HepG2 (cell line): ENCODE data around the gene STIM1.

Experiments
- CHD2 ChIP-seq: IDR thresholded peaks from 2 replicates; pipeline ENCODE4 v1.6.1; 2011; ENCODE audit warnings: low read depth, low read length, improper control_type of control experiment
- EEA1 ChIP-seq: sonication (generic); formaldehyde crosslinking; IDR thresholded peaks from 2 replicates; pipeline ENCODE4 v1.5.1; 2020; ENCODE audit warnings: mild to moderate bottlenecking, missing genetic modification reagents, borderline replicate concordance
- FOXK2 ChIP-seq: fragments of 450-650 bp; IDR thresholded peaks from 2 replicates; pipeline ENCODE4 v1.6.1; 2016
- HNRNPH1 ChIP-seq: fragments of 200-400 bp; formaldehyde crosslinking; optimal IDR thresholded peaks from 2 replicates; pipeline ENCODE3; 2017; ENCODE audit warnings: mild to moderate bottlenecking, low read depth, low read length
- PCBP1 ChIP-seq: fragments of 200-400 bp; formaldehyde crosslinking; IDR thresholded peaks from 2 replicates; pipeline ENCODE4 v1.6.1; 2017; ENCODE audit warnings: mild to moderate bottlenecking, low read depth, low read length, borderline replicate concordance
- RBM39 ChIP-seq: fragments of 200-400 bp; formaldehyde crosslinking; IDR thresholded peaks from one replicate; pipeline ENCODE4 v1.6.1; 2018; ENCODE audit warnings: antibody characterized with exemption, mild to moderate bottlenecking, low read depth, low read length; ENCODE audit not compliant: poor library complexity, severe bottlenecking
- SRF ChIP-seq: IDR thresholded peaks from 2 replicates; pipeline ENCODE4 v1.6.1; 2011; ENCODE audit warnings: mild to moderate bottlenecking, low read depth, low read length, moderate library complexity
- WIZ ChIP-seq: sonication (generic); formaldehyde crosslinking; IDR thresholded peaks from 2 replicates; pipeline ENCODE4 v1.5.1; 2020; ENCODE audit warnings: mild to moderate bottlenecking, missing genetic modification reagents
- ZFP41 ChIP-seq: sonication (generic); formaldehyde crosslinking; IDR thresholded peaks from 2 replicates; pipeline ENCODE4 v1.4.0; 2020; ENCODE audit warnings: mild to moderate bottlenecking, missing genetic modification reagents, borderline replicate concordance
- TF ChIP-seq, protein P1 (sequence below): sonication (generic); formaldehyde crosslinking; IDR thresholded peaks from 2 replicates; pipeline ENCODE4 v1.5.0; 2020; ENCODE audit warnings: missing genetic modification reagents
- TF ChIP-seq, protein P2 (sequence below): sonication (generic); formaldehyde crosslinking; IDR thresholded peaks from 2 replicates; pipeline ENCODE4 v1.5.1; 2020; ENCODE audit warnings: mild to moderate bottlenecking, missing genetic modification reagents, borderline replicate concordance
- TF ChIP-seq, protein P3 (sequence below): sonication (generic); formaldehyde crosslinking; IDR thresholded peaks from 2 replicates; pipeline ENCODE4 v1.5.0; 2020; ENCODE audit warnings: mild to moderate bottlenecking, missing genetic modification reagents, moderate library complexity

DNA sequence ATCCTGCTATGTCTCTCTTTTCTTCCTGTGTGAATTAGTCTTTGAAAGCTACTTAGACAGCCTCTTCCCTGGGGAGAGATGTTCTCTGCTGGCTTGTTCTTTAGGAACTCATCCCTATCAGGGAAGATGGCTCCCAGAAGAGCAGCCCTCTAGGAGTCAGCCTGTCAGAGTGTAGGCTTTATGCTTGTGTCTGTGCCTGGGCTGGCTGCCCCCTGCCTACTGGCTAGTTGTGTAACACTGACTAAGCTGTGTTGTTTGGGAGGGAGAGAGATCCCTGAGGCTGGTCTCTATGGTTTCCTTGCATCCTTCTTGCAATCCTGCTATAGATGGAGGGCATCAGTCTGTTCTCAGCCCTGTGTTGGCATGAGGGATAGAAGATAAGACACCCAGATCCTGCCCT is 112.2 kb downstream of the STIM1 start:
- no peak for TF ChIP-seq EEA1 (CRISPR knock-in tag)
- TF ChIP-seq ZFP41 (CRISPR knock-in tag) = no peak
- no peak for TF ChIP-seq SRF
- no peak for TF ChIP-seq PCBP1
- TF ChIP-seq, protein P1, sequence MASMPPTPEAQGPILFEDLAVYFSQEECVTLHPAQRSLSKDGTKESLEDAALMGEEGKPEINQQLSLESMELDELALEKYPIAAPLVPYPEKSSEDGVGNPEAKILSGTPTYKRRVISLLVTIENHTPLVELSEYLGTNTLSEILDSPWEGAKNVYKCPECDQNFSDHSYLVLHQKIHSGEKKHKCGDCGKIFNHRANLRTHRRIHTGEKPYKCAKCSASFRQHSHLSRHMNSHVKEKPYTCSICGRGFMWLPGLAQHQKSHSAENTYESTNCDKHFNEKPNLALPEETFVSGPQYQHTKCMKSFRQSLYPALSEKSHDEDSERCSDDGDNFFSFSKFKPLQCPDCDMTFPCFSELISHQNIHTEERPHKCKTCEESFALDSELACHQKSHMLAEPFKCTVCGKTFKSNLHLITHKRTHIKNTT = no peak
- no peak for TF ChIP-seq CHD2
- no peak for TF ChIP-seq FOXK2
- no peak for TF ChIP-seq HNRNPH1
- no peak for TF ChIP-seq RBM39
- no peak for TF ChIP-seq WIZ (CRISPR knock-in tag)
- TF ChIP-seq, protein P2, sequence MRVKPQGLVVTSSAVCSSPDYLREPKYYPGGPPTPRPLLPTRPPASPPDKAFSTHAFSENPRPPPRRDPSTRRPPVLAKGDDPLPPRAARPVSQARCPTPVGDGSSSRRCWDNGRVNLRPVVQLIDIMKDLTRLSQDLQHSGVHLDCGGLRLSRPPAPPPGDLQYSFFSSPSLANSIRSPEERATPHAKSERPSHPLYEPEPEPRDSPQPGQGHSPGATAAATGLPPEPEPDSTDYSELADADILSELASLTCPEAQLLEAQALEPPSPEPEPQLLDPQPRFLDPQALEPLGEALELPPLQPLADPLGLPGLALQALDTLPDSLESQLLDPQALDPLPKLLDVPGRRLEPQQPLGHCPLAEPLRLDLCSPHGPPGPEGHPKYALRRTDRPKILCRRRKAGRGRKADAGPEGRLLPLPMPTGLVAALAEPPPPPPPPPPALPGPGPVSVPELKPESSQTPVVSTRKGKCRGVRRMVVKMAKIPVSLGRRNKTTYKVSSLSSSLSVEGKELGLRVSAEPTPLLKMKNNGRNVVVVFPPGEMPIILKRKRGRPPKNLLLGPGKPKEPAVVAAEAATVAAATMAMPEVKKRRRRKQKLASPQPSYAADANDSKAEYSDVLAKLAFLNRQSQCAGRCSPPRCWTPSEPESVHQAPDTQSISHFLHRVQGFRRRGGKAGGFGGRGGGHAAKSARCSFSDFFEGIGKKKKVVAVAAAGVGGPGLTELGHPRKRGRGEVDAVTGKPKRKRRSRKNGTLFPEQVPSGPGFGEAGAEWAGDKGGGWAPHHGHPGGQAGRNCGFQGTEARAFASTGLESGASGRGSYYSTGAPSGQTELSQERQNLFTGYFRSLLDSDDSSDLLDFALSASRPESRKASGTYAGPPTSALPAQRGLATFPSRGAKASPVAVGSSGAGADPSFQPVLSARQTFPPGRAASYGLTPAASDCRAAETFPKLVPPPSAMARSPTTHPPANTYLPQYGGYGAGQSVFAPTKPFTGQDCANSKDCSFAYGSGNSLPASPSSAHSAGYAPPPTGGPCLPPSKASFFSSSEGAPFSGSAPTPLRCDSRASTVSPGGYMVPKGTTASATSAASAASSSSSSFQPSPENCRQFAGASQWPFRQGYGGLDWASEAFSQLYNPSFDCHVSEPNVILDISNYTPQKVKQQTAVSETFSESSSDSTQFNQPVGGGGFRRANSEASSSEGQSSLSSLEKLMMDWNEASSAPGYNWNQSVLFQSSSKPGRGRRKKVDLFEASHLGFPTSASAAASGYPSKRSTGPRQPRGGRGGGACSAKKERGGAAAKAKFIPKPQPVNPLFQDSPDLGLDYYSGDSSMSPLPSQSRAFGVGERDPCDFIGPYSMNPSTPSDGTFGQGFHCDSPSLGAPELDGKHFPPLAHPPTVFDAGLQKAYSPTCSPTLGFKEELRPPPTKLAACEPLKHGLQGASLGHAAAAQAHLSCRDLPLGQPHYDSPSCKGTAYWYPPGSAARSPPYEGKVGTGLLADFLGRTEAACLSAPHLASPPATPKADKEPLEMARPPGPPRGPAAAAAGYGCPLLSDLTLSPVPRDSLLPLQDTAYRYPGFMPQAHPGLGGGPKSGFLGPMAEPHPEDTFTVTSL = no peak
- TF ChIP-seq, protein P3, sequence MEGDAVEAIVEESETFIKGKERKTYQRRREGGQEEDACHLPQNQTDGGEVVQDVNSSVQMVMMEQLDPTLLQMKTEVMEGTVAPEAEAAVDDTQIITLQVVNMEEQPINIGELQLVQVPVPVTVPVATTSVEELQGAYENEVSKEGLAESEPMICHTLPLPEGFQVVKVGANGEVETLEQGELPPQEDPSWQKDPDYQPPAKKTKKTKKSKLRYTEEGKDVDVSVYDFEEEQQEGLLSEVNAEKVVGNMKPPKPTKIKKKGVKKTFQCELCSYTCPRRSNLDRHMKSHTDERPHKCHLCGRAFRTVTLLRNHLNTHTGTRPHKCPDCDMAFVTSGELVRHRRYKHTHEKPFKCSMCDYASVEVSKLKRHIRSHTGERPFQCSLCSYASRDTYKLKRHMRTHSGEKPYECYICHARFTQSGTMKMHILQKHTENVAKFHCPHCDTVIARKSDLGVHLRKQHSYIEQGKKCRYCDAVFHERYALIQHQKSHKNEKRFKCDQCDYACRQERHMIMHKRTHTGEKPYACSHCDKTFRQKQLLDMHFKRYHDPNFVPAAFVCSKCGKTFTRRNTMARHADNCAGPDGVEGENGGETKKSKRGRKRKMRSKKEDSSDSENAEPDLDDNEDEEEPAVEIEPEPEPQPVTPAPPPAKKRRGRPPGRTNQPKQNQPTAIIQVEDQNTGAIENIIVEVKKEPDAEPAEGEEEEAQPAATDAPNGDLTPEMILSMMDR = no peak
